Measurements from ENCODE around the gene PARVG.

PARVG gene

GRCh38 chr22:44204739-44205515 lies 24.2 kb downstream of the PARVG start:
- Histone ChIP-seq H3K9ac (ENCODE audit: low read depth, low read length) (no peak overlapping the region), H3K4me2 (ENCODE audit: insufficient read depth, low read length) (no peak overlapping the region), H4K20me1 (ENCODE audit: insufficient read depth, low read length) (peaks cover 19% of the 10 kb centered on the region), H2AFZ (ENCODE audit: low read depth, low read length) (no peak overlapping the region), H3K9me3 (ENCODE audit: insufficient read depth, low read length, severe bottlenecking) (peaks cover 4% of the 10 kb centered on the region), H3K79me2 (ENCODE audit: insufficient read depth, low read length) (no peaks in the 10 kb centered on the region), H3K36me3 (ENCODE audit: insufficient read depth, low read length) (peaks cover 15% of the 10 kb centered on the region; the same call in 1 of the 2 replicates), H3K4me1 (ENCODE audit: insufficient read depth, low read length) (peaks cover 9% of the 10 kb centered on the region; the same call in 1 of the 2 replicates), H3K27me3 (ENCODE audit: insufficient read depth, low read length, poor library complexity) (no peaks in the 10 kb centered on the region), H3K4me3 (ENCODE audit: low read depth in 1 of 2, low read length in 2 of 2) (no peak overlapping the region), H3K27ac (ENCODE audit: low read length) (no peak overlapping the region)
- TF ChIP-seq, protein P1, sequence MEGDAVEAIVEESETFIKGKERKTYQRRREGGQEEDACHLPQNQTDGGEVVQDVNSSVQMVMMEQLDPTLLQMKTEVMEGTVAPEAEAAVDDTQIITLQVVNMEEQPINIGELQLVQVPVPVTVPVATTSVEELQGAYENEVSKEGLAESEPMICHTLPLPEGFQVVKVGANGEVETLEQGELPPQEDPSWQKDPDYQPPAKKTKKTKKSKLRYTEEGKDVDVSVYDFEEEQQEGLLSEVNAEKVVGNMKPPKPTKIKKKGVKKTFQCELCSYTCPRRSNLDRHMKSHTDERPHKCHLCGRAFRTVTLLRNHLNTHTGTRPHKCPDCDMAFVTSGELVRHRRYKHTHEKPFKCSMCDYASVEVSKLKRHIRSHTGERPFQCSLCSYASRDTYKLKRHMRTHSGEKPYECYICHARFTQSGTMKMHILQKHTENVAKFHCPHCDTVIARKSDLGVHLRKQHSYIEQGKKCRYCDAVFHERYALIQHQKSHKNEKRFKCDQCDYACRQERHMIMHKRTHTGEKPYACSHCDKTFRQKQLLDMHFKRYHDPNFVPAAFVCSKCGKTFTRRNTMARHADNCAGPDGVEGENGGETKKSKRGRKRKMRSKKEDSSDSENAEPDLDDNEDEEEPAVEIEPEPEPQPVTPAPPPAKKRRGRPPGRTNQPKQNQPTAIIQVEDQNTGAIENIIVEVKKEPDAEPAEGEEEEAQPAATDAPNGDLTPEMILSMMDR (IDR thresholded peaks at IDR 0.05; ENCODE audit: borderline replicate concordance, extremely low read depth, low read length, poor library complexity, severe bottlenecking), result no peak
- no peak for TF ChIP-seq EZH2 (IDR thresholded peaks at IDR 0.05; ENCODE audit: borderline replicate concordance, low read depth, low read length, severe bottlenecking)
- DNase-seq (no peak), ATAC-seq (ENCODE audit: insufficient read depth, low read depth) (no peak)

DNA sequence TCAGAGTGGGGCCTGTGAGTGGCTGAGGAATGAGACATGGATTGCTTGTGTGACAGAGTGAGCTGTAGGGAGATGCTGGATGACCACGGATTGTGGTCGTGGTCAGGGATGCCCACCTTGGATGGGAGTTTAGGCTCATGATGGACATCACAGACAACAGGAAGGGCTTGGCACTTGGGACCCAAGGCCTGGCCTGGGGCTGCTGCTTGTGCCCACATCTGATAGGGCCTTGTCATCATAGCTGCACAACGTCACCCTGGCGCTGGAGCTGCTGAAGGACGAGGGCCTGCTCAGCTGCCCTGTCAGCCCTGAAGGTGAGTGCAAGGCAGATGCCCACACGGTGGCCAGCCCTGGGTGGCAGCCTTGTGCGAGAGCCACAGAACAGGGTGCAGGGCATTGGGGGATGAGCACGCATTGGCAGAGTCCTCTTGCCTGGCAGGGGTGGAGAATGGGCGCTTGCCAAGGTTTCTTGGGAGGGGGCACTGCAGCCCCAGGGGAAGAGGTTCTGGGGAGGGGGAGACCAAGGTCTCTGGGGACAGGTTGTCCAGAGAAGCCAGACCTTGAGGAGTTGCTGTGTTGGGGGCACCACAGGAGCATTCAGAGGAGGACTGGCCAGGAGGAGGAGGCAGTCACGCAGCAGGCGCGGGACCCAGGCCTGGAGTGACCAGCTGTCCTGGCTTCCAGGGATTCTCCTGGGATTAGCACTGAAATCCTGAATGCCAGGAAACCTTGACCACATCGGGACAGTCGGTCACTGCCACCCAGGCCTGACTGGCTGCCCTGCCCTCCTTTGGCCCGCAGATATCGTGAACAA lies 25.0 kb downstream of the PARVG start:
- no peaks in the 10 kb centered on the region for H3K27me3 ChIP-seq (ENCODE audit: insufficient read depth, low read length, poor library complexity)
- no peak overlapping the region for H3K9ac ChIP-seq (ENCODE audit: low read depth, low read length)
- no peak overlapping the region for H3K4me3 ChIP-seq (ENCODE audit: low read depth in 1 of 2, low read length in 2 of 2)
- ATAC-seq (ENCODE audit: insufficient read depth, low read depth), result no peak
- peaks cover 15% of the 10 kb centered on the region; the same call in 1 of the 2 replicates for H3K36me3 ChIP-seq (ENCODE audit: insufficient read depth, low read length)
- peaks cover 15% of the 10 kb centered on the region; the same call in 1 of the 2 replicates for H4K20me1 ChIP-seq (ENCODE audit: insufficient read depth, low read length)
- no peak overlapping the region for H2AFZ ChIP-seq (ENCODE audit: low read depth, low read length)
- H3K9me3 ChIP-seq (ENCODE audit: insufficient read depth, low read length, severe bottlenecking), result peaks cover 4% of the 10 kb centered on the region
- H3K4me1 ChIP-seq (ENCODE audit: insufficient read depth, low read length), result peaks cover 3% of the 10 kb centered on the region; the same call in 1 of the 2 replicates
- H3K79me2 ChIP-seq (ENCODE audit: insufficient read depth, low read length), result no peaks in the 10 kb centered on the region
- H3K4me2 ChIP-seq (ENCODE audit: insufficient read depth, low read length), result no peak overlapping the region
- no peak for DNase-seq
- no peak overlapping the region for H3K27ac ChIP-seq (ENCODE audit: low read length)
- TF ChIP-seq, protein P1 (IDR thresholded peaks at IDR 0.05; ENCODE audit: borderline replicate concordance, extremely low read depth, low read length, poor library complexity, severe bottlenecking), result no peak
- no peak for TF ChIP-seq EZH2 (IDR thresholded peaks at IDR 0.05; ENCODE audit: borderline replicate concordance, low read depth, low read length, severe bottlenecking)

DNA sequence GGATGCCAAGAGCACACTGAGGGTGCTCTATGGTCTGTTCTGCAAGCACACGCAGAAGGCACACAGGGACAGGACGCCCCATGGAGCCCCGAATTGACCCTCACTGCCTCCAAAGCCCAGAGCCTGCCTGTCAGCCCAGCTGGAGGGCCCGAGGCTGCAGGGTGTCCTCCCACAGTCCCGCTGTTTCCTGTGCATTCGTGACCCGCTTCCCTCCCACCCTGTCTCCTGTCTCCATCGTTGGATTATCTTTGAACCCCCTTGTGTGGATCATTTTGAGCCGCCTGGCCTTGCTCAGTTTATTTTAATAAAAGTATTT lies 25.6 kb downstream of the PARVG start:
- Histone ChIP-seq H2AFZ (ENCODE audit: low read depth, low read length) (no peak overlapping the region), H3K27me3 (ENCODE audit: insufficient read depth, low read length, poor library complexity) (no peaks in the 10 kb centered on the region), H3K9ac (ENCODE audit: low read depth, low read length) (no peak overlapping the region), H3K9me3 (ENCODE audit: insufficient read depth, low read length, severe bottlenecking) (peaks cover 4% of the 10 kb centered on the region), H3K36me3 (ENCODE audit: insufficient read depth, low read length) (peaks cover 15% of the 10 kb centered on the region; the same call in 1 of the 2 replicates), H3K4me3 (ENCODE audit: low read depth in 1 of 2, low read length in 2 of 2) (no peak overlapping the region), H3K4me1 (ENCODE audit: insufficient read depth, low read length) (no peaks in the 10 kb centered on the region), H3K4me2 (ENCODE audit: insufficient read depth, low read length) (no peak overlapping the region), H3K79me2 (ENCODE audit: insufficient read depth, low read length) (no peaks in the 10 kb centered on the region), H4K20me1 (ENCODE audit: insufficient read depth, low read length) (peaks cover 15% of the 10 kb centered on the region; the same call in 1 of the 2 replicates), H3K27ac (ENCODE audit: low read length) (no peak overlapping the region)
- TF ChIP-seq, protein P1 (IDR thresholded peaks at IDR 0.05; ENCODE audit: borderline replicate concordance, extremely low read depth, low read length, poor library complexity, severe bottlenecking), result no peak
- TF ChIP-seq EZH2 (IDR thresholded peaks at IDR 0.05; ENCODE audit: borderline replicate concordance, low read depth, low read length, severe bottlenecking), result no peak
- no peak for ATAC-seq (ENCODE audit: insufficient read depth, low read depth)
- DNase-seq, result no peak

Data from DND-41 (cell line).